ENCODE measurements around the gene CRK.

CRK gene

GRCh38 chr17:1498869-1499268 is 42.8 kb upstream of the CRK start:
- no peak for TF ChIP-seq SIN3A (IDR thresholded peaks at IDR 0.05; ENCODE audit: borderline replicate concordance, insufficient read depth, low read length)
- no peak for TF ChIP-seq FOXP2 (optimal IDR thresholded peaks at IDR 0.05; ENCODE audit: borderline replicate concordance, extremely low read depth, extremely low read length, insufficient read depth)
- TF ChIP-seq POLR2AphosphoS5 (IDR thresholded peaks at IDR 0.05; ENCODE audit: low read depth, low read length) = no peak
- no peak for TF ChIP-seq TAF1 (IDR thresholded peaks at IDR 0.05; ENCODE audit: borderline replicate concordance, insufficient read depth, low read length)
- TF ChIP-seq REST (IDR thresholded peaks at IDR 0.05; ENCODE audit: insufficient read depth in 1 of 2, low read depth in 2 of 2, low read length in 2 of 2) = no peak

GRCh38 chr17:1498233-1498632 is 42.2 kb upstream of the CRK start:
- TF ChIP-seq POLR2AphosphoS5 (IDR thresholded peaks at IDR 0.05; ENCODE audit: low read depth, low read length) (no peak), SIN3A (IDR thresholded peaks at IDR 0.05; ENCODE audit: borderline replicate concordance, insufficient read depth, low read length) (no peak), FOXP2 (optimal IDR thresholded peaks at IDR 0.05; ENCODE audit: borderline replicate concordance, extremely low read depth, extremely low read length, insufficient read depth) (no peak), TAF1 (IDR thresholded peaks at IDR 0.05; ENCODE audit: borderline replicate concordance, insufficient read depth, low read length) (no peak), REST (IDR thresholded peaks at IDR 0.05; ENCODE audit: insufficient read depth in 1 of 2, low read depth in 2 of 2, low read length in 2 of 2) (no peak)

- no peak for TF ChIP-seq FOXP2 (optimal IDR thresholded peaks at IDR 0.05; ENCODE audit: borderline replicate concordance, extremely low read depth, extremely low read length, insufficient read depth)
- TF ChIP-seq POLR2AphosphoS5 (IDR thresholded peaks at IDR 0.05; ENCODE audit: low read depth, low read length) = no peak
Measured at GRCh38 chr17:1497831-1498230, 41.8 kb upstream of the CRK start.

DNA sequence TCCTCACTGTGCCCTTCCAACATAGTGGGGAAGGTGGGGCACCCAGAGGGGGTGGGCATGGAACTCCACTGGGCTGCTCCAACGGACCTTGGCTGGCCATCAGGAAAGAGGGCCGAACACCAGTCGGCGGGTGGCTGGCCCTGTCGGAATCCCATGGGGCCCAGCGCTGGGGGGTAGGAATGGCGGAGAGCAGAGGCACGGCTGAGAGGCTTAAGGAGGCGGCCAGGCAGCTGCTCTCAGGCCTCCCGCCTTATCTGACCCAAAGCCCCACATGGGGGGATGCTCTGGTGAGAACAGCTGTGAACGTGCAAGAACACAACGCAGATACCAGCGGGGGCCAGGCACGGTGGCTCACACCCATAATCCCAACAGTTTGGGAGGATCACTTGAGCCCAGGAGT is 40.8 kb upstream of the CRK start:
- TF ChIP-seq TAF1 (IDR thresholded peaks at IDR 0.05; ENCODE audit: borderline replicate concordance, insufficient read depth, low read length) = no peak
- TF ChIP-seq SIN3A (IDR thresholded peaks at IDR 0.05; ENCODE audit: borderline replicate concordance, insufficient read depth, low read length) = no peak
- no peak for TF ChIP-seq POLR2AphosphoS5 (IDR thresholded peaks at IDR 0.05; ENCODE audit: low read depth, low read length)
- no peak for TF ChIP-seq FOXP2 (optimal IDR thresholded peaks at IDR 0.05; ENCODE audit: borderline replicate concordance, extremely low read depth, extremely low read length, insufficient read depth)
- no peak for TF ChIP-seq REST (IDR thresholded peaks at IDR 0.05; ENCODE audit: insufficient read depth in 1 of 2, low read depth in 2 of 2, low read length in 2 of 2)

DNA sequence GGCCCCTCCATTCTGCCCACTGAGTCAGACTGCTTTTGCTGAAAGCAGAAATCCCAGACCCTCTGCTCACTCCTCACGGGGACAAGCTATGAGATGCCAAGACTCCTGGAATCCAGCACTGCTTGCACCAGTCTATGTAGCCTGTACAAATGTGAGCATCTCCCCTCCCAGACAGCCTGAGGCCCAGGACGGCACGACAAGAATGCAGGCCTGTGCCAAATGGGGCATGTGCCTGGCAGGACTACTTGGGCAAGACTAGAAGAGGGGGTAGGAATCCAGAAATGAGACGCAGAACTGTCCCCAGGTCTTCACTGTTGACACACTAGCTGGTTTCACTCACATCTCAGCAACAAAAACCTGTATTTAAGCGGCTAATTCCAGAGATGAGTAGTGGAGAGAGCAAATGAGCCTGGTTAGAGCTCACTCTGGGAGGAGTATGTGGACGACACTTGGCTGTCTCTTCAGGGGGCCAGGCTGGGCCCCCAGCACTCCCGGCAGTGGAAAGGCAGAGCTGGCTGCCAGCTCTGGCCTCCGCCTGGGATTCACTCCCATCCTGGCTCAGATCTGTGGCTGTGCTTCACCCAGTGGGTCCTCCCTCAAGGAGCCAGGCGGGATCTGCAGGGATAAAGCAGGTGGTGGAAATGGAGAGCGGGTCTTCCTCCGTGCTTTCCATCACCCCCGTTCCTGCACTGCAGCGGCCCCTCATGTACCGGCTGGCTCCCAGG is 39.4 kb upstream of the CRK start:
- TF ChIP-seq FOXP2 (optimal IDR thresholded peaks at IDR 0.05; ENCODE audit: borderline replicate concordance, extremely low read depth, extremely low read length, insufficient read depth) (no peak), TAF1 (IDR thresholded peaks at IDR 0.05; ENCODE audit: borderline replicate concordance, insufficient read depth, low read length) (no peak), POLR2AphosphoS5 (IDR thresholded peaks at IDR 0.05; ENCODE audit: low read depth, low read length) (no peak), SIN3A (IDR thresholded peaks at IDR 0.05; ENCODE audit: borderline replicate concordance, insufficient read depth, low read length) (no peak), REST (IDR thresholded peaks at IDR 0.05; ENCODE audit: insufficient read depth in 1 of 2, low read depth in 2 of 2, low read length in 2 of 2) (no peak)
